ENCODE data around the gene ALKAL2.

ALKAL2 gene

DNA sequence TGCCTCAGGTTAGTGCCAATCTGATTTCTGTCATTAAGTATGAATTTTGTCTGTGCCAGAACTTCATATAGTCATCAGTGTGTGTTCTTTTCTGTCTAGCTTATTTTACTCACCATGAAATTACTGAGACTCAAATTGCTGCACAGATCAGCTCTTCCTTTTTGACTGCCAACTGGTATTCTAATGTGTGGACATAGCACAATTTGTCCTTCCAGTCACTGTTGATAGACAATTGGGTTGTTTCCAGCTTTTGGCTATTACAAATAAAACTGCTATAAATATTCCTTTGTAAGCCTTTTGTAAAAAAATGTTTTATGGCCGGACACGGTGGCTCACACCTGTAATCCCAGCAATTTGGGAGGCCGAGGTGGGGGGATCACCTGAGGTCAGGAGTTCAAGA, 31.8 kb downstream of the ALKAL2 start:
- Histone ChIP-seq H3K9ac (ENCODE audit: low read depth, low read length) (no peak overlapping the region), H3K36me3 (ENCODE audit: insufficient read depth, low read length) (no peaks in the 10 kb centered on the region), H3K9me3 (ENCODE audit: control insufficient read depth, insufficient read depth, low read length) (peaks cover 9% of the 10 kb centered on the region; the same call in 1 of the 2 replicates), H3K4me1 (ENCODE audit: insufficient read depth, low read length) (no peaks in the 10 kb centered on the region)

DNA sequence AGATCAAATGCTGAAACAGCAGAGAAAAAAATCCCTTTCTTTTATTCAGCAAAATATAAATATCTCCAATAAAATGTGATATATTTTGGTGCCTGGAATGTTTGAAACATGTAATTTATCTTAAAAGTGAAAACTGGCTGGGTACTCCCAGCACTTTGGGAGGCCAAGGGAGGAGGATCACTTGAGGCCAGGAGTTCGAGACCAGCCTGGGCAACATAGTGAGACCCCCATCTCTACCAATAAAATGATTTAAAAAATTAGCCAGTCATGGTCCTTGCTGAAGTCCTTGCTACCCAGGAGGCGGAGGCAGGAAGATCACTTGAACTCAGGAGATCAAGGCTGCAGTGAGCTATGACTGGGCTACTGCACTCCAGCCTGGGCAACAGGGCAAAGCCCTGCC, 32.7 kb downstream of the ALKAL2 start:
- H3K9me3 ChIP-seq (ENCODE audit: control insufficient read depth, insufficient read depth, low read length) = peaks cover 9% of the 10 kb centered on the region; the same call in 1 of the 2 replicates
- H3K36me3 ChIP-seq (ENCODE audit: insufficient read depth, low read length) = no peaks in the 10 kb centered on the region
- H3K9ac ChIP-seq (ENCODE audit: low read depth, low read length) = no peak overlapping the region
- no peaks in the 10 kb centered on the region for H3K4me1 ChIP-seq (ENCODE audit: insufficient read depth, low read length)

DNA sequence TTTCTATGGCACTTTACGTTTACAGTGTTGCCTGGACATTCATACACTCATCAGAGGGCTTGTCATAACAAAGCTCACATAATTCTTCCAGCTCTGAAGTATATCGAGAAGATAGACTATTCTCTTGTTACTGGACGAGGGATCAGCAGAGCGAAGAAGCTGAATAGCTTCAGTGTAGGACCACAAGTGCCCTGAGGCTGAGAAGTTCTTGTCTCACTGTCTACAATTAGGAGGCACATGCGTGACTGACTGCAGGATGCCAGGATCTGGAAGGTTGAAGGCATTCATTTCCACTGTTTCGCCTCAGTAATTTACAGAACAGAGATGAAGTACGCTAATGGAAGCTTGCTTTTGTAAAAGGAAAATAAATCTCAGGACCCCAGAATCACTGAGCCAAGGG, 33.6 kb downstream of the ALKAL2 start:
- Histone ChIP-seq H3K36me3 (ENCODE audit: insufficient read depth, low read length) (no peaks in the 10 kb centered on the region), H3K9ac (ENCODE audit: low read depth, low read length) (no peak overlapping the region), H3K4me1 (ENCODE audit: insufficient read depth, low read length) (no peaks in the 10 kb centered on the region), H3K9me3 (ENCODE audit: control insufficient read depth, insufficient read depth, low read length) (peaks cover 9% of the 10 kb centered on the region; the same call in 1 of the 2 replicates)

DNA sequence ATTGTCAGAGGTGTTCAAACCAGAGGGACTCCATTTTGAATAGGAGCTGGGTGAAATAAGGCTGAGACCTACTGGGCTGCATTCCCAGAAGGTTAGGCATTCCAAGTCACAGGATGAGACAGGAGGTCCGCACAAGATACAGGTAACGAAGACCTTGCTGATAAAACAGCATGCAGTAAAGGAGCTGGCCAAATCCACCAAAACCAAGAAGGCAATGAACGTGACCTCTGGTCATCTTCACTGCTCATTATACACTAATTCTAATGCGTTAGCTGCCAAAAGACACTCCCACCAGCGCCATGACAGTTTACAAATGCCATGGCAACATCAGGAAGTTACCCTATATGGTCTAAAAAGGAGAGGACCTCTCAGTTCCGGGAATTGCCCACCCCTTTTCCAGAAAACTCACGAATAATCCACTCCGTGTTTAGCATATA, 34.7 kb downstream of the ALKAL2 start:
- no peaks in the 10 kb centered on the region for H3K36me3 ChIP-seq (ENCODE audit: insufficient read depth, low read length)
- H3K4me1 ChIP-seq (ENCODE audit: insufficient read depth, low read length) = no peaks in the 10 kb centered on the region
- peaks cover 3% of the 10 kb centered on the region; the same call in 1 of the 2 replicates for H3K9me3 ChIP-seq (ENCODE audit: control insufficient read depth, insufficient read depth, low read length)
- no peak overlapping the region for H3K9ac ChIP-seq (ENCODE audit: low read depth, low read length)

DNA sequence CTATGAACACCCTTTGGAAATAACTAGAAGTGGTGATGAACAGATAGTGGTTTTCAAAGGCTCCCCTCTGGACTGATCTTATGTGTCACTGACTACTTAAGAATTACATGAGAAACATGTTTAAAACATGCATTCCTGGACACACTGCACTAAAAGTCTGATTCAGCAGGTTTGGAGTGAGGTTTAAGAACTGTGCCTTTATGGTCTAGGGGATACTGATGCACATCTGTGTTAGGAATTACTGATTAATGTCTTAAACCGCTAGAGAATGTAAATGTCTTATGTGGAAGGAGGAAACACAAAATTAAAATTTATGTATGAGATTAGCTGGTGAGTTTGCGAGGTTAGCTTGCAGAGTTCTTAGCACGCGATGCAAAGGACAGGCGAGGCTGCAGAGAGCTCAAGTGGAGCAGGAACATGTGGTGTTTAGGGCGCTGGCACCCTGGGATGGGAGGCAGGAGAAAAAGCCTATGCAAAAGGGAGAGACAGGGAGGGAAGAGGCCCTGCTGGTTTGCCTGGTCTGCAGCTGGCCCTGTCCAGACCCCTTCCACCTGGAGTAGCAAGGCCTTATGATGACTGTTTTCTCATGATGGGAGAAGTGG, 35.8 kb downstream of the ALKAL2 start:
- Histone ChIP-seq H3K36me3 (ENCODE audit: insufficient read depth, low read length) (no peaks in the 10 kb centered on the region), H3K9me3 (ENCODE audit: control insufficient read depth, insufficient read depth, low read length) (peaks cover 3% of the 10 kb centered on the region; the same call in 1 of the 2 replicates), H3K9ac (ENCODE audit: low read depth, low read length) (no peak overlapping the region), H3K4me1 (ENCODE audit: insufficient read depth, low read length) (no peaks in the 10 kb centered on the region)

DNA sequence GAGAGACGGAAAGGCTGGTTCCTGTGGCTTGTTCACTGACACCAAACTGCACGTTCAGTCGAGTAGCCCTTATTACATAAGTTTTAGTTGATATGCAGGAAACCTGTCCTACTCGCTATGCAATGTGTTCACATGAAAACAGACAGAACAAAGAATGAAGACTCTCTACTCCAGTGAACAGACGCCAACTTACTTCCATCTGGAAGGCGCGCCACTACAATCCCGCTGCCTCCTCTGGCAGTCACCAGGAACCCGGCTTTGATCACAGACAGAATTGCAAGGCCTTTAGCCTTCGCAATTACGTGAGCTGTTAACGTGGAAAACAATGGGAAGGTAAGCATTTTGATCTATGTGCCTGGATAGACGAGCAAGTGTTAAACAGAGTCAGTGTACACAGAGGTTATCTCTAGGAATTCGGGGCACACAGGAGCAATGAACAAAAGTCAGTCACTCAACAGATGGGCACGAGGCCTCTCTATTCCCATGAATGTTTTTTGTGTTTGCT, 38.3 kb downstream of the ALKAL2 start:
- H3K9ac ChIP-seq (ENCODE audit: low read depth, low read length) = no peak overlapping the region
- no peaks in the 10 kb centered on the region; the same call in 1 of the 2 replicates for H3K36me3 ChIP-seq (ENCODE audit: insufficient read depth, low read length)
- H3K4me1 ChIP-seq (ENCODE audit: insufficient read depth, low read length) = 0 out of 2 replicates have a peak, but pooled peaks cover 3% of the 10 kb centered on the region
- no peaks in the 10 kb centered on the region for H3K9me3 ChIP-seq (ENCODE audit: control insufficient read depth, insufficient read depth, low read length)

DNA sequence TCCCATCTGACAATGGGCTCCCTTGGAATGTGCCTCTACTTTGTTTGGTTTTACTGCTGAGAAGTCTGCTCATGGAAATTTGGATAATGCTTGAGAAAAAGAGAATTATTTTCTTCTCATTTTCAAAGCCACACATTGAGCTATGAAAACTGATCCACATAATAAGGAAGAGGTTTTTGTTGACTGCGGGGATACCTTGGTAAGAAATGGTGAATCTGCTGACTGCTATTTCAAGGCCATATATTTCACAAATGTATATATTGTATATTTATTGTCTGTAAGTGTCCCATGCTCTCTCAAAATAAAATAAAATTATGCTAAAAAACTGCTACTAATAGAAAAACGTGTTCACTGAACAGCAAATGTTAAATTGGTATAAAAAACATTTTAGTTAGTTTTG, 39.2 kb downstream of the ALKAL2 start:
- 0 out of 2 replicates have a peak, but pooled peaks cover 3% of the 10 kb centered on the region for H3K4me1 ChIP-seq (ENCODE audit: insufficient read depth, low read length)
- H3K9me3 ChIP-seq (ENCODE audit: control insufficient read depth, insufficient read depth, low read length) = no peaks in the 10 kb centered on the region
- H3K36me3 ChIP-seq (ENCODE audit: insufficient read depth, low read length) = no peaks in the 10 kb centered on the region; the same call in 1 of the 2 replicates
- H3K9ac ChIP-seq (ENCODE audit: low read depth, low read length) = no peak overlapping the region

DNA sequence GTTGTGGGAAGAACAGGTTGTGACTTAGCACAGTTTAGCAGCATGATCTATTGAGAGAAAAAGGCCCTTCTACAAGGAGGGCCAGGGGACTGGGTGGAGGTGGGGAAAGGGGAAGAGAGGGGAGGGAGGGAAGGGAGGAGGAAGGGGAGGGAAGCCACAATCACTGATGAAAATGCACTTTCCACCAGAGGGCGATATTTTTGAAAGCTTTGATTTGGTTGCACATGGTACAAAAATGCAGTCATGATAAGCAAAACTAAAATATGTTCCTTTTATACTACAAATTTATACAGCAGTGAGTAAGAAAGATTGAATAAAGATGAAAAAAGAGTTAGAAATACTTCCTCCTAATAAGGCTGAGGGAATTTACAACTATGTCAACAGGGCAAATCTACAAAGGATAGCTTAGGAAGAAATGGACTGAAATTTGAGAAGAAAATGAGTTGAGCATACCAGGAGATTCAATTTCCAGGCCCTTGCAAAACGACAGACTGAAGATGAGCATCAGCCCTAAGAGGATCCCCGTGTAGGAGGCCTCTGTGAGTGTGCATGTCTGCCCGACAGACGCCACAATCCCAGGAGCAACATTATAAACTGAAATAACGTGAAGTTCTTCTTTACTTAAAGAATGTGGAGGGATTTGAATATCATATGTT, 41.3 kb downstream of the ALKAL2 start:
- H3K36me3 ChIP-seq (ENCODE audit: insufficient read depth, low read length) = no peaks in the 10 kb centered on the region; the same call in 1 of the 2 replicates
- no peak overlapping the region for H3K9ac ChIP-seq (ENCODE audit: low read depth, low read length)
- no peaks in the 10 kb centered on the region for H3K9me3 ChIP-seq (ENCODE audit: control insufficient read depth, insufficient read depth, low read length)
- 0 out of 2 replicates have a peak, but pooled peaks cover 3% of the 10 kb centered on the region for H3K4me1 ChIP-seq (ENCODE audit: insufficient read depth, low read length)

DNA sequence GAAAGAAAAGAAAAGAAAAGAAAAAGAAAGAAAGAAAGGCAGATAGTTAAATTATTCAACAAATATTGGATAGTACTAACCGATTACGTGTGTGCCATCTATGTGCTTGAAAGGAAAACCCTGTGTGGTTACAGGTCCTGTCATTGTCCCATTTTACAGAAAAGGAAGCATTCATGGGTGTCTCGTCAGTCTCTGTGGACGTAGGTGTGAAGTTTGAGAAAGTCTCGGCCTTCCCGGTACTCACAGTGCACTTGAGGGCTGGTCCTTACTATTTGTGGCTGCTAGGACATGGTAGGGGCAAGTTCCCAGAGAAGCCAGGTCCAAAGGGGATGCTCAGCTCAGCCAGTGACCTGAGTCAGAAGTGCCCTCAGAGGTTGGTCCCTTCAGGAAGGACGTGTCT, 43.3 kb downstream of the ALKAL2 start:
- H3K9me3 ChIP-seq (ENCODE audit: control insufficient read depth, insufficient read depth, low read length) = no peaks in the 10 kb centered on the region
- H3K36me3 ChIP-seq (ENCODE audit: insufficient read depth, low read length) = no peaks in the 10 kb centered on the region; the same call in 1 of the 2 replicates

DNA sequence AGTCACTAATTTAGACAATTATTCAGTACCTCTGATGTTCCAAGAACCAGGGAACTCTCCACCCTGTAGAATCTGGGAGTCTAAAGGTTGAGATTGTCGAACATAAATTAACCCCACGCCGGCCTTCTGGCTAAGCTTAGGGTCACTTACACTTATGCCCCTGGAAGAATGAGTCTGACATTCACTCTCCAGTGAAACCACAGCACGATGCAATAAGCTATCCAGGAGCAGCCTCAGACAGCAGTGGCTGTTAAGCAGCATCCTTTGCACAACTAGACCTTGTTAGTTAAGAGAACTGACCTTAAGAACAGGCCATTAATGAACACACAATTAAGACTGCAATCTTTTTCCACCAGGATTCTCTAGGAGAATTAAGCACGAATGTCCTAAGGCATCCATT, 49.0 kb downstream of the ALKAL2 start:
- Histone ChIP-seq H3K9ac (ENCODE audit: low read depth, low read length) (no peak overlapping the region), H3K4me1 (ENCODE audit: insufficient read depth, low read length) (peaks cover 2% of the 10 kb centered on the region; the same call in 1 of the 2 replicates), H3K9me3 (ENCODE audit: control insufficient read depth, insufficient read depth, low read length) (no peaks in the 10 kb centered on the region), H3K36me3 (ENCODE audit: insufficient read depth, low read length) (no peaks in the 10 kb centered on the region)

More for the DNA sequence above, 43.3 kb downstream of the ALKAL2 start:
- Histone ChIP-seq H3K9ac (ENCODE audit: low read depth, low read length) (no peak overlapping the region), H3K4me1 (ENCODE audit: insufficient read depth, low read length) (0 out of 2 replicates have a peak, but pooled peaks cover 3% of the 10 kb centered on the region)

DNA sequence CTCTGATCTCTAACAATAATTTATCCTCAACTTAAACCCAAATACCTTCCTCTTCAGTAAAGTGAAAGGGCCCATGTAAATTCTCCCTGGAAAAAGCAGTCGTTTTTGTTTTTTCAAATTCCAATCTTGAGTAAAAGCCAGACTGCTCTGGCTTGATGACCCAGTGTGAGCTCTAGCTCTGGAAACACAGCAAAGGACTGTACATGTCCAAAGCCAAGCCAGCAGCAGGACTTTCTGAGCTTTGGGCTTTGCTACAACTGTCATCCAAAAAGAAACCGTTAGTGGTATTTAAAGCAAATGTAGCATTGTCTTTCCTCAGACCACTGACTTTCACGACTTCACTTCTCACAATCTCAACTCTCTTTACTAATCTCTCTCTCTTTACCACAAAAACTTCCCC, 49.5 kb downstream of the ALKAL2 start:
- no peak overlapping the region for H3K9ac ChIP-seq (ENCODE audit: low read depth, low read length)
- peaks cover 6% of the 10 kb centered on the region; the same call in 1 of the 2 replicates for H3K4me1 ChIP-seq (ENCODE audit: insufficient read depth, low read length)
- no peaks in the 10 kb centered on the region for H3K36me3 ChIP-seq (ENCODE audit: insufficient read depth, low read length)
- no peaks in the 10 kb centered on the region for H3K9me3 ChIP-seq (ENCODE audit: control insufficient read depth, insufficient read depth, low read length)

DNA sequence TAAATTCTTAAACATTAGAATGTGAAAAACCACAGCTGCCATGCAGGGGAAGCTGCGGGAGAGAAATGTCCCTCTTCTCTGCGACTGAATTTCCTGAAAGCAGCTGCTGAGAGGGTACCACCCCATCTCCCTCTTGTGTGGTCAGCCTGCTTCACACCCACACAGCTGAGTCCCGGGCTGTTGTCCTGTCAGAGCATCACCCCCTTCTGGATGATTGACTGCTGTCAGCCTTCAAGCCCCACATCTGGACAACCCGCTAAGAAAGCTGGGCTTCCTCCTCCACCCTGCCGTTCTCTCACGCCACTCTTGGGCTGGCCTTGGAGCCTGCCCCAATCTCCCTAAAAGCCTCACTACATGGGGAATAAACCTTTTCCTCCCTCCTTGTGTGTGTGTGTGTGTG, 50.0 kb downstream of the ALKAL2 start:
- H3K9me3 ChIP-seq (ENCODE audit: control insufficient read depth, insufficient read depth, low read length) = no peaks in the 10 kb centered on the region
- peaks cover 10% of the 10 kb centered on the region; the same call in 1 of the 2 replicates for H3K4me1 ChIP-seq (ENCODE audit: insufficient read depth, low read length)
- H3K9ac ChIP-seq (ENCODE audit: low read depth, low read length) = no peak overlapping the region
- H3K36me3 ChIP-seq (ENCODE audit: insufficient read depth, low read length) = no peaks in the 10 kb centered on the region

DNA sequence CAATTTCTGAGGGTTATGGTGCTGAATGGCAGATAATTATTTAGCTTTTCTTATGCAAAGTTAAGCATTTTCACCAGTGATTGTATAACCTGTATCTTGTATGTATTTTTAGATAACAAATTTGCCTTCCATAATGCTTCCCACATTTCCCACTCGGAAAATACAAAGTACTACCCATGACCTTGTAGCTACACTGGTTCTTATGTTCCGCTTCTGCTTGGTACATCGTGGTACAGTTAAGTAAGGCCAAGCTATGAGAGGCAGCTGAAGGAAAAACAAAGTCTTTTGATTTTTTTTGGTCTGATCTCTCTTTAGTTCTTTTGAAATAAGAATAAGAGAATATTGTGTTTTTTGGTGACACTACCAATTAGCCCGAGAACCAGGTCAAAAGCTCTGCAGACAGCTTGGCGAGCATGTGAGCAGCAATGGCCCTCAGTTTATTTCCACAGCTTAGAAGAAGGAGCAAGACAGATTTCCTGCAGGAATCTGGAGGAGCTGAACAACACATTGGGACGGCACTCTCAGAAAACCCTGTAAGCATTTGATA, 50.8 kb downstream of the ALKAL2 start:
- H3K9ac ChIP-seq (ENCODE audit: low read depth, low read length) = no peak overlapping the region
- H3K36me3 ChIP-seq (ENCODE audit: insufficient read depth, low read length) = no peaks in the 10 kb centered on the region
- H3K4me1 ChIP-seq (ENCODE audit: insufficient read depth, low read length) = peaks cover 10% of the 10 kb centered on the region; the same call in 1 of the 2 replicates
- no peaks in the 10 kb centered on the region for H3K9me3 ChIP-seq (ENCODE audit: control insufficient read depth, insufficient read depth, low read length)

DNA sequence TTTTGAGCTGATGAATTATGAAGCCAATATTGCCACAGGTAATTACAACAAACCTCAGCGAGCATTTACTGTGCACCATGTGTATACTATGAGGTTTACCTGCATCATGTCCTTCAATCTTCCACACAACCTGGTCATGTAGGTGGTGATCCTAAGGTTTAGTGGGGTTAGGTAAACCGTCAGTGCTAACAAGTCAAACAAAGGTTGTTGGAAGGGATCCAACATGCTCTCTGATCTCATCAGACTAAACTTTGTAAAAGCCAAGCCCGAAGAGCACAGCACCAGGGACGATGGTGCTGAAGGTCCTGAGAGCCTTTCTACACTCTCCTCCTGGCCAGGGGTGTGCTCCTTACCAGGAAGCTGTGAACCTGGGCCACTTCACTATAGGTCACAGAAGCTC, 53.5 kb downstream of the ALKAL2 start:
- peaks cover 10% of the 10 kb centered on the region; the same call in 1 of the 2 replicates for H3K4me1 ChIP-seq (ENCODE audit: insufficient read depth, low read length)
- H3K9ac ChIP-seq (ENCODE audit: low read depth, low read length) = no peak overlapping the region
- H3K9me3 ChIP-seq (ENCODE audit: control insufficient read depth, insufficient read depth, low read length) = no peaks in the 10 kb centered on the region
- no peaks in the 10 kb centered on the region for H3K36me3 ChIP-seq (ENCODE audit: insufficient read depth, low read length)
